HepG2 (cell line): ENCODE measurements around the gene RPS25. TPM values are rescaled to one million over a fixed set of nuclear protein-coding genes. Genes with fewer than 3 reads are reported as not detected.

Experiments
- ARNTL ChIP-seq: sonication (generic); formaldehyde crosslinking; IDR thresholded peaks from 2 replicates; pipeline ENCODE4 v1.4.0; 2020; ENCODE audit warnings: mild to moderate bottlenecking, missing genetic modification reagents
- CSRNP1 ChIP-seq: sonication (generic); formaldehyde crosslinking; IDR thresholded peaks from 2 replicates; pipeline ENCODE4 v1.8.1; 2023; ENCODE audit warnings: mild to moderate bottlenecking, missing genetic modification reagents
- FOXA1 ChIP-seq, 2 experiments: fragments of 450-650 bp in 1 of 2; sonication (generic) in 1 of 2; formaldehyde crosslinking in 1 of 2; IDR thresholded peaks; 2 replicates each; pipeline versions ENCODE4 v1.4.0 to v1.6.1; 2016 to 2020; ENCODE audit warnings: missing genetic modification reagents in 1 of 2
- MED8 ChIP-seq: sonication (generic); formaldehyde crosslinking; IDR thresholded peaks from 2 replicates; pipeline ENCODE4 v1.8.1; 2023; ENCODE audit warnings: mild to moderate bottlenecking, missing genetic modification reagents; ENCODE audit not compliant: insufficient replicate concordance
- MXI1 ChIP-seq: IDR thresholded peaks from 3 replicates; pipeline ENCODE4 v1.6.1; 2012; ENCODE audit warnings: low read depth, low read length, inconsistent platforms, borderline replicate concordance
- NCOA5 ChIP-seq: sonication (generic); formaldehyde crosslinking; IDR thresholded peaks from 2 replicates; pipeline ENCODE4 v1.4.0; 2020; ENCODE audit warnings: missing genetic modification reagents
- NR3C1 ChIP-seq: sonication (generic); formaldehyde crosslinking; IDR thresholded peaks from 2 replicates; pipeline ENCODE4 v1.4.0; 2020; ENCODE audit warnings: missing genetic modification reagents
- ZNF446 ChIP-seq: sonication (generic); formaldehyde crosslinking; IDR thresholded peaks from 2 replicates; pipeline ENCODE4 v1.5.0; 2020; ENCODE audit warnings: mild to moderate bottlenecking, missing genetic modification reagents
- ZNF570 ChIP-seq: sonication (generic); formaldehyde crosslinking; IDR thresholded peaks from 2 replicates; pipeline ENCODE4 v1.4.0; 2020; ENCODE audit warnings: mild to moderate bottlenecking, missing genetic modification reagents, borderline replicate concordance
- ZNF761 ChIP-seq: sonication (generic); formaldehyde crosslinking; conservative IDR thresholded peaks from 2 replicates; pipeline ENCODE4 v1.4.0; 2020; ENCODE audit warnings: mild to moderate bottlenecking, missing genetic modification reagents
- ZSCAN12 ChIP-seq: sonication (generic); formaldehyde crosslinking; IDR thresholded peaks from 2 replicates; pipeline ENCODE4 v1.9.0; 2021; ENCODE audit warnings: mild to moderate bottlenecking, missing genetic modification reagents
- polyA plus RNA-seq, 8 experiments: library from polyadenylated mRNA; depleted of rRNA in 3 of 8; stranded (reverse) in 7 of 8; unstranded in 1 of 8; fragments of >200 nt; fragmentation: Illumina TruSeq in 4 of 8; extraction: Trizol in 4 of 8; gene quantifications; 2 replicates each; pipeline versions ENCODE4 v1.2.1 to v1.2.3, GENCODE V29; 2011 to 2016; ENCODE audit warnings: low read depth in 4 of 8, missing spikeins in 1 of 8, mixed read lengths in 1 of 8; ENCODE audit not compliant: insufficient read depth in 1 of 8
- total RNA-seq, 5 experiments: library from RNA; depleted of rRNA; stranded (reverse); fragments of >200 nt; fragmentation: Illumina TruSeq; extraction: Trizol; gene quantifications; 2 replicates each; pipeline ENCODE4 v1.2.3, GENCODE V29; 2016; ENCODE audit warnings: low read depth in 1 of 5
- TF ChIP-seq, protein P1 (sequence below): sonication (generic); formaldehyde crosslinking; IDR thresholded peaks from 2 replicates; pipeline ENCODE4 v1.8.1; 2022; ENCODE audit warnings: mild to moderate bottlenecking, missing genetic modification reagents
- TF ChIP-seq, protein P2 (sequence below): sonication (generic); formaldehyde crosslinking; IDR thresholded peaks from 2 replicates; pipeline ENCODE4 v1.4.0; 2020; ENCODE audit warnings: missing genetic modification reagents
- TF ChIP-seq, protein P3 (sequence below): sonication (generic); formaldehyde crosslinking; IDR thresholded peaks from 2 replicates; pipeline ENCODE4 v1.5.0; 2020; ENCODE audit warnings: missing genetic modification reagents
- TF ChIP-seq, protein P4 (sequence below): sonication (generic); formaldehyde crosslinking; IDR thresholded peaks from 2 replicates; pipeline ENCODE4 v1.8.1; 2022; ENCODE audit warnings: low read depth, mild to moderate bottlenecking, missing genetic modification reagents

RPS25 gene
- total and polyA plus RNA-seq, 2 of the 13 experiments (the other 11 are each of a cell fraction or from before 2014, with no cell fraction given) = 839 to 1,415 TPM

DNA sequence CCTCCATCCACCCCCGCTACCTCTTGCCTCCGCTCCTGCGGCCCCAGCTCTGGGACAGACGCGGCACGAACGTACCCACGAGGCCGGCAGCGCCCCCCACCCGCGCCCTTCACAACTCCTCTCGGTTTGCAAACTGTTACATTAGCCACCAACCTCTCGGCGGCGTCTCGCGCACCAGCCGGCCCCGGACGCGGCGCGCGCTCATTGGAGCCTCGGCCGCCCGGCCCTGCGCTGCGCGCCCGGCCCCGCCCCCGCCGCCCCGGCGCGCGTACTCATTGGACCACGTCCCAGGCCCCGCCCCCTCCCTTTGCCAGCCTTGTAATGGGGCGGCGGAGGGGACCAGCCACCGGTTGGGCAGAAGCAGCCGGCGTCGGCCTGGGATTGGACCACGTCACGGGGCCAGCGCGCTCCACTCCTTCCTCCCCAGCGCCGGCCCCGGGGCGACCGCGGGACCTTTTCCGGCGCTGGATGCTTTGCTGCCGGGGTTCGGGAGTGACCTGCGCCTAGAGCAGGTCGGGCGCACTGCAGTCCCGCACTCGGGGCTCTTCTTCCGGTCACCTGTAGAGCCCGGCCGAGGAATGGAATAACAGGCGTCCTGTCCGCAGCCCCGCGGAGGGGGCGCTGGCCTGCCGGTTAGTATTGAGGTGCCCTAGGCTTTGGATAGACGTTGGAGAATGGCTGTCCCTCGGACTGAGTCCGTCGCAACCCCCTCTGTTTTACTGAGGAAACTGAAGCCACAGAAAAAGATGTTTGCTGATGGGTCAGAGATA, 39.0 kb upstream of the RPS25 start, which contains the start of gene HYOU1 (continued):
- TF ChIP-seq ZNF761 (no peak; the same call in 1 of the 2 replicates), NR3C1 (CRISPR knock-in tag) (no peak), MED8 (no peak), ZNF446 (CRISPR knock-in tag) (peak; percentile 29), ARNTL (CRISPR knock-in tag) (no peak), NCOA5 (CRISPR knock-in tag) (no peak), MXI1 (peak; percentile 86; the same call in 1 of the 3 replicates), FOXA1 (IDR thresholded peaks at IDR 0.05) (no peak), FOXA1 (CRISPR knock-in tag; IDR thresholded peaks at IDR 0.05) (no peak), ZSCAN12 (no peak), CSRNP1 (CRISPR knock-in tag) (peak; percentile 79; the same call in 1 of the 2 replicates), ZNF570 (no peak)
- TF ChIP-seq, protein P1, sequence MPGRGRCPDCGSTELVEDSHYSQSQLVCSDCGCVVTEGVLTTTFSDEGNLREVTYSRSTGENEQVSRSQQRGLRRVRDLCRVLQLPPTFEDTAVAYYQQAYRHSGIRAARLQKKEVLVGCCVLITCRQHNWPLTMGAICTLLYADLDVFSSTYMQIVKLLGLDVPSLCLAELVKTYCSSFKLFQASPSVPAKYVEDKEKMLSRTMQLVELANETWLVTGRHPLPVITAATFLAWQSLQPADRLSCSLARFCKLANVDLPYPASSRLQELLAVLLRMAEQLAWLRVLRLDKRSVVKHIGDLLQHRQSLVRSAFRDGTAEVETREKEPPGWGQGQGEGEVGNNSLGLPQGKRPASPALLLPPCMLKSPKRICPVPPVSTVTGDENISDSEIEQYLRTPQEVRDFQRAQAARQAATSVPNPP (CRISPR knock-in tag) = no peak
- TF ChIP-seq, protein P2, sequence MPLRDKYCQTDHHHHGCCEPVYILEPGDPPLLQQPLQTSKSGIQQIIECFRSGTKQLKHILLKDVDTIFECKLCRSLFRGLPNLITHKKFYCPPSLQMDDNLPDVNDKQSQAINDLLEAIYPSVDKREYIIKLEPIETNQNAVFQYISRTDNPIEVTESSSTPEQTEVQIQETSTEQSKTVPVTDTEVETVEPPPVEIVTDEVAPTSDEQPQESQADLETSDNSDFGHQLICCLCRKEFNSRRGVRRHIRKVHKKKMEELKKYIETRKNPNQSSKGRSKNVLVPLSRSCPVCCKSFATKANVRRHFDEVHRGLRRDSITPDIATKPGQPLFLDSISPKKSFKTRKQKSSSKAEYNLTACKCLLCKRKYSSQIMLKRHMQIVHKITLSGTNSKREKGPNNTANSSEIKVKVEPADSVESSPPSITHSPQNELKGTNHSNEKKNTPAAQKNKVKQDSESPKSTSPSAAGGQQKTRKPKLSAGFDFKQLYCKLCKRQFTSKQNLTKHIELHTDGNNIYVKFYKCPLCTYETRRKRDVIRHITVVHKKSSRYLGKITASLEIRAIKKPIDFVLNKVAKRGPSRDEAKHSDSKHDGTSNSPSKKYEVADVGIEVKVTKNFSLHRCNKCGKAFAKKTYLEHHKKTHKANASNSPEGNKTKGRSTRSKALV = no peak
- TF ChIP-seq, protein P3, sequence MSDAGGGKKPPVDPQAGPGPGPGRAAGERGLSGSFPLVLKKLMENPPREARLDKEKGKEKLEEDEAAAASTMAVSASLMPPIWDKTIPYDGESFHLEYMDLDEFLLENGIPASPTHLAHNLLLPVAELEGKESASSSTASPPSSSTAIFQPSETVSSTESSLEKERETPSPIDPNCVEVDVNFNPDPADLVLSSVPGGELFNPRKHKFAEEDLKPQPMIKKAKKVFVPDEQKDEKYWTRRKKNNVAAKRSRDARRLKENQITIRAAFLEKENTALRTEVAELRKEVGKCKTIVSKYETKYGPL (CRISPR knock-in tag) = no peak
- TF ChIP-seq, protein P4, sequence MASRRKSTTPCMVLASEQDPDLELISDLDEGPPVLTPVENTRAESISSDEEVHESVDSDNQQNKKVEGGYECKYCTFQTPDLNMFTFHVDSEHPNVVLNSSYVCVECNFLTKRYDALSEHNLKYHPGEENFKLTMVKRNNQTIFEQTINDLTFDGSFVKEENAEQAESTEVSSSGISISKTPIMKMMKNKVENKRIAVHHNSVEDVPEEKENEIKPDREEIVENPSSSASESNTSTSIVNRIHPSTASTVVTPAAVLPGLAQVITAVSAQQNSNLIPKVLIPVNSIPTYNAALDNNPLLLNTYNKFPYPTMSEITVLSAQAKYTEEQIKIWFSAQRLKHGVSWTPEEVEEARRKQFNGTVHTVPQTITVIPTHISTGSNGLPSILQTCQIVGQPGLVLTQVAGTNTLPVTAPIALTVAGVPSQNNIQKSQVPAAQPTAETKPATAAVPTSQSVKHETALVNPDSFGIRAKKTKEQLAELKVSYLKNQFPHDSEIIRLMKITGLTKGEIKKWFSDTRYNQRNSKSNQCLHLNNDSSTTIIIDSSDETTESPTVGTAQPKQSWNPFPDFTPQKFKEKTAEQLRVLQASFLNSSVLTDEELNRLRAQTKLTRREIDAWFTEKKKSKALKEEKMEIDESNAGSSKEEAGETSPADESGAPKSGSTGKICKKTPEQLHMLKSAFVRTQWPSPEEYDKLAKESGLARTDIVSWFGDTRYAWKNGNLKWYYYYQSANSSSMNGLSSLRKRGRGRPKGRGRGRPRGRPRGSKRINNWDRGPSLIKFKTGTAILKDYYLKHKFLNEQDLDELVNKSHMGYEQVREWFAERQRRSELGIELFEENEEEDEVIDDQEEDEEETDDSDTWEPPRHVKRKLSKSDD = no peak
